Smooth muscle cell of the brain vasculature (primary cell): ENCODE results near the gene CELA3A.
A peak's percentile ranks its signal among the peaks of the same experiment; 100 is the strongest.

ENCODE experiments used
- DNase-seq: peaks from one replicate; pipeline ENCODE4 v3.0.0-alpha.2; 2012; ENCODE audit warnings: low read depth, low spot score

Gene CELA3A

GRCh38 chr1:22050330-22050729, 48.9 kb downstream of the CELA3A start:
- DNase-seq, result no peak

- no peak for DNase-seq
Measured at GRCh38 chr1:22051607-22052114, 50.2 kb downstream of the CELA3A start.

GRCh38 chr1:22052115-22053016, 50.9 kb downstream of the CELA3A start, which contains the start of gene CDC42:
CDC42 (plus strand) TSS chr1:22052709; CDS start chr1:22078479, 25,770 bp downstream.
- DNase-seq, result peak; percentile 87

GRCh38 chr1:22053017-22053860, 51.8 kb downstream of the CELA3A start:
- peak; percentile 31 for DNase-seq

- no peak for DNase-seq
Measured at GRCh38 chr1:22053861-22054770, 52.7 kb downstream of the CELA3A start.

- DNase-seq, result no peak
Measured at GRCh38 chr1:22055463-22055862, 54.0 kb downstream of the CELA3A start.

GRCh38 chr1:22056043-22056442, 54.6 kb downstream of the CELA3A start:
- DNase-seq, result no peak

GRCh38 chr1:22056936-22057335, 55.5 kb downstream of the CELA3A start:
- no peak for DNase-seq

GRCh38 chr1:22057861-22058260, 56.4 kb downstream of the CELA3A start:
- no peak for DNase-seq
